Natural killer cell (primary cell): ENCODE results near the gene TM4SF1. TPM values are rescaled to one million over a fixed set of nuclear protein-coding genes. Genes with fewer than 3 reads are reported as not detected.

Experiments
- ATAC-seq, 3 donors: fragments of 150-1000 bp in 2 of 3; fragments of 200-7000 bp in 1 of 3; cut with Tn5 transposase; 1 replicate in 1 of 3; 2 replicates in 2 of 3; pipeline ENCODE4 v1.10.0; 2021; ENCODE audit warnings: mild to moderate bottlenecking in 2 of 3, moderate library complexity in 2 of 3
- DNase-seq, 2 donors: peaks; one replicate each; pipeline versions ENCODE4 v3.0.0 to v3.0.0-alpha.2; 2013 to 2021; ENCODE audit warnings: mixed read lengths in 1 of 2
- H3K27ac ChIP-seq: one replicate; pipeline ENCODE4 v1.5.1; 2013; ENCODE audit warnings: mild to moderate bottlenecking, low read length
- H3K27me3 ChIP-seq: one replicate; pipeline ENCODE4 v1.6.1; 2013; ENCODE audit warnings: low read length; ENCODE audit not compliant: control insufficient read depth, insufficient read depth
- H3K36me3 ChIP-seq: one replicate; pipeline ENCODE4 v1.6.1; 2013; ENCODE audit warnings: low read length; ENCODE audit not compliant: control insufficient read depth, insufficient read depth
- H3K4me1 ChIP-seq: one replicate; pipeline ENCODE4 v1.6.1; 2013; ENCODE audit warnings: low read length; ENCODE audit not compliant: control insufficient read depth, insufficient read depth
- H3K4me3 ChIP-seq: one replicate; pipeline ENCODE4 v1.5.1; 2013; ENCODE audit warnings: low read length
- H3K9me3 ChIP-seq: one replicate; pipeline ENCODE4 v1.6.1; 2013; ENCODE audit warnings: low read length; ENCODE audit not compliant: control insufficient read depth, insufficient read depth
- H3K27ac Mint-ChIP-seq, 2 donors: one replicate each; pipeline ENCODE4 v1.8.0; 2022; ENCODE audit warnings: mild to moderate bottlenecking in 2 of 2, mixed read lengths in 2 of 2, moderate library complexity in 1 of 2
- H3K27me3 Mint-ChIP-seq, 2 donors: one replicate each; pipeline ENCODE4 v1.8.0; 2022; ENCODE audit warnings: low read depth in 2 of 2, mixed read lengths in 2 of 2
- H3K36me3 Mint-ChIP-seq: one replicate; pipeline ENCODE4 v1.8.0; 2022; ENCODE audit warnings: mixed read lengths
- H3K4me1 Mint-ChIP-seq, 2 donors: one replicate each; pipeline ENCODE4 v1.8.0; 2022; ENCODE audit warnings: mixed read lengths in 2 of 2
- H3K4me3 Mint-ChIP-seq: one replicate; pipeline ENCODE4 v1.8.0; 2022; ENCODE audit warnings: mild to moderate bottlenecking, moderate library complexity, mixed read lengths
- H3K9me3 Mint-ChIP-seq, 2 donors: one replicate each; pipeline ENCODE4 v1.8.0; 2022; ENCODE audit warnings: mixed read lengths in 2 of 2
- WGBS: methylation state at CpG from one replicate; pipeline ENCODE4 v1.1.7; 2013; ENCODE audit warnings: missing lambda C conversion rate; ENCODE audit not compliant: insufficient coverage; 5-methylcytosine and 5-hydroxymethylcytosine counted together
- intact Hi-C: fragments of 100-400 bp; cut with micrococcal nuclease; formaldehyde crosslinking; loops from one replicate; pipeline ENCODE4 v1.14.2; 2022
- total RNA-seq, 4 donors: library from RNA; stranded (reverse); fragments of 120-200 nt in 1 of 4; gene quantifications; one replicate each; pipeline versions ENCODE4 v1.2.3 to v1.2.4, GENCODE V29; 2013 to 2022
- TF ChIP-seq, protein P1 (sequence below): fragments of 200-600 bp; IDR thresholded peaks from one replicate; pipeline ENCODE4 v1.8.0; 2022; ENCODE audit warnings: antibody characterized with exemption

TM4SF1 gene
- total RNA-seq, 3 donors from 2014 or later (not counting 1 experiment from before 2014, with no cell fraction given), result not detected

DNA sequence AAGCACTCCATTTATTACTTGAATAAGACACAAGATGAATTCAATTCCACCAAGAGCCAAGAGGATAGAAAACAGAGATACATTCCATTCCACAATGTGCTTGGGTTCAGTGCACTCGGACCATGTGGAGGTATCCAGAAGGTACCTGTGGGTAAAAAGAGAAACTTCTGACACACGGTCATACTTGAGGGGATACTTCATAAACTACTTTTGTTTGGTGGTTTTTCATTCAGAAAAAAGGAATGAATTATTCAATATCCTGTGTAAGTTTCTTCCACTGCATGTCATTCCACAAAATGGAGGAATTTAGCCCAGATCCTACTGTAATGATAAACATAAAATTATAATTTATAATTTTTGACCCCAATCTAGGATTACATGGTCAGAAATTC is 5.7 kb downstream of the TM4SF1 start:
- no peak overlapping the region for H3K27ac ChIP-seq
- no peaks in the 10 kb centered on the region for H3K9me3 Mint-ChIP-seq

DNA sequence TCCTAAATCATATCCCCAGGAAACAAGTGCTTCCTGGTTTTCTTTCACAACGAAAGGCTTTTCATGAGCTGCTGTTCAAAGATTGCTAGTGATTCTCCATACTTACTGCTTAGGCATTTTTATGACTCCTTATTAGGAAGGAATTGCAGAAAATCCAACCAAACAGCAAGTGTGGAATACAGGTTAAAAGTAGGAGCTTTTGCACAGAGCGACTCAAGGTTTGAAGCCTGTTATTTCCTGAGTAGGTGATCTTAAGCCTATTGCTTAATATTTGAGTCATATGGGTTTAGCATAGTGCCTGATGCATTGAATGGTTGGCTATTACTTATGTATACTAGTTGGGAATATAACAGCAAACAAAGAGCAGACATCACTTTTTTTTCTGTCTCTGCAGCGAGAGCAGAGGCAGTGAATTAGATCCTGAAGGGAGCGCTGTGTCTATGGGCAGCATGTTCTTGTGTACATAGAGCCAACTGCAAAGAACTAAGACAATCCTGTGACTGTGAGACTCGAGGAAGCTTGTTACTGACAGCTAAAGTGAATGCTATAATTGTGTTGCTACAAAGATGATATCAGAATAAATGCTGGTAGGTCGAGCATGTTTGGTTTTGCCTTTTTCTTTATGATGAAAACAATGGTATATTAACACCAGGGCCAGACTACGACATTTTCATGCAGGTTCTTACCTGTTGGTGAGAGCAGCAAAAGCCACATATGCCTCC is 6.3 kb downstream of the TM4SF1 start:
- ATAC-seq, result no peak
- no peaks in the 10 kb centered on the region for H3K9me3 ChIP-seq

More for the DNA sequence above, 5.7 kb downstream of the TM4SF1 start:
- ATAC-seq (no peak), DNase-seq (no peak)
- Histone ChIP-seq H3K4me3 (no peak overlapping the region), H3K36me3 (no peaks in the 10 kb centered on the region), H3K9me3 (no peaks in the 10 kb centered on the region), H3K4me1 (no peaks in the 10 kb centered on the region), H3K27me3 (no peaks in the 10 kb centered on the region)
- Mint-ChIP-seq H3K27ac (no peak overlapping the region), H3K27me3 (peaks cover 0 to 3% of the 10 kb centered on the region in 2 donors), H3K36me3 (no peaks in the 10 kb centered on the region), H3K4me3 (no peak overlapping the region), H3K4me1 (no peaks in the 10 kb centered on the region)
- intact Hi-C loops, result no loop called here
- 80% methylated on average over 2 of the region's 2 CpGs for WGBS
- TF ChIP-seq, protein P1, sequence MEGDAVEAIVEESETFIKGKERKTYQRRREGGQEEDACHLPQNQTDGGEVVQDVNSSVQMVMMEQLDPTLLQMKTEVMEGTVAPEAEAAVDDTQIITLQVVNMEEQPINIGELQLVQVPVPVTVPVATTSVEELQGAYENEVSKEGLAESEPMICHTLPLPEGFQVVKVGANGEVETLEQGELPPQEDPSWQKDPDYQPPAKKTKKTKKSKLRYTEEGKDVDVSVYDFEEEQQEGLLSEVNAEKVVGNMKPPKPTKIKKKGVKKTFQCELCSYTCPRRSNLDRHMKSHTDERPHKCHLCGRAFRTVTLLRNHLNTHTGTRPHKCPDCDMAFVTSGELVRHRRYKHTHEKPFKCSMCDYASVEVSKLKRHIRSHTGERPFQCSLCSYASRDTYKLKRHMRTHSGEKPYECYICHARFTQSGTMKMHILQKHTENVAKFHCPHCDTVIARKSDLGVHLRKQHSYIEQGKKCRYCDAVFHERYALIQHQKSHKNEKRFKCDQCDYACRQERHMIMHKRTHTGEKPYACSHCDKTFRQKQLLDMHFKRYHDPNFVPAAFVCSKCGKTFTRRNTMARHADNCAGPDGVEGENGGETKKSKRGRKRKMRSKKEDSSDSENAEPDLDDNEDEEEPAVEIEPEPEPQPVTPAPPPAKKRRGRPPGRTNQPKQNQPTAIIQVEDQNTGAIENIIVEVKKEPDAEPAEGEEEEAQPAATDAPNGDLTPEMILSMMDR, result no peak

DNA sequence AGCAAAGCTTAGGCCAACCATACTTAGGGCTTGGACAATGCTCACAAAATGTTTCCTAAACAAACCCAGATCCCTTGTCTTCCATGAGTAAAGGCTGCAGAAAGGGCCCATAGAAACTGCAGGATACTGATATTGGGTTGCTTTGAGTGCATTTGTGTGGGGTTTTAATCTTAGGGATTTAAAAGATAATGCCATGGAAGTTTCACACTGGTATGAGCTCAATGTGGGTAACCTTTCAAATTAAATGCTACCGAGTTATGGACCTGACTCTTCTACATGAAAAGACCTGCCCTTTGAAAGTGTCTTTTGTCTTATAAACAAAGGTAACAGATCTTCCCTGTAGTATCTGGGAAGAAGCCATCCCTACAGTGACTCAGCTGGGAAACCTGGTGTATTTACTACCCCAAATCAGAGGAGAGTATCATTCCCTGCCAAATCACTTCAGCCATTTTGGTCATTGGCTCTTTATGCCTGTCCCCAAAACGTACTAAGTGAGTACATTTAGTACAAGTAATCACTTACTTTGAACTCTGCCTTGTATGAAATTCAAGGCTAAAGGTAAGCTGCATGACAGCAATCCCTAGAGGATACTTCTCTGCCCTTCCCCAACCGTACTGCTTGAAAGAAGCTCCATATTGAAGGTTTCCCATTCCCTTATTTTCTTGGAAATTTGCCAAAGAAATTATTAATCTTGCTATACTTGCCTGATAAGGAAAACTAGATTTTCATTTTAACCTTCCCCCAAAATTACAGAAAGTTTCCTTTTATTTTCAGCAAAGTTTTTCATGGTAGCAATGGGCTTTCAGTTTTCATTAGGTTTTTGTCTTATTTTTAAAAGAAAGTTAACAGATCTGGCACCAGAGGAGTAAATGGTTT is 7.2 kb downstream of the TM4SF1 start:
- H3K9me3 ChIP-seq, result no peaks in the 10 kb centered on the region
- no peaks in the 10 kb centered on the region for H3K4me1 Mint-ChIP-seq
- 76% methylated on average over 3 of the region's 3 CpGs for WGBS
- H3K4me3 Mint-ChIP-seq, result no peak overlapping the region
- no peaks in the 10 kb centered on the region for H3K4me1 ChIP-seq
- H3K27ac Mint-ChIP-seq, result no peak overlapping the region
- DNase-seq, result no peak
- TF ChIP-seq, protein P1, result no peak
- no peaks in the 10 kb centered on the region for H3K36me3 Mint-ChIP-seq
- peaks cover 0 to 3% of the 10 kb centered on the region in 2 donors for H3K27me3 Mint-ChIP-seq
- no peaks in the 10 kb centered on the region for H3K27me3 ChIP-seq
- no peaks in the 10 kb centered on the region for H3K9me3 Mint-ChIP-seq
- intact Hi-C loops, result no loop called here
- no peak overlapping the region for H3K4me3 ChIP-seq
- H3K27ac ChIP-seq, result no peak overlapping the region
- H3K36me3 ChIP-seq, result no peaks in the 10 kb centered on the region
- no peak for ATAC-seq

More for the DNA sequence above, 6.3 kb downstream of the TM4SF1 start:
- Histone ChIP-seq H3K4me1 (no peaks in the 10 kb centered on the region), H3K27ac (no peak overlapping the region), H3K27me3 (no peaks in the 10 kb centered on the region), H3K4me3 (no peak overlapping the region), H3K36me3 (no peaks in the 10 kb centered on the region)
- DNase-seq, result no peak
- intact Hi-C loops, result no loop called here
- H3K27ac Mint-ChIP-seq, result no peak overlapping the region
- H3K36me3 Mint-ChIP-seq, result no peaks in the 10 kb centered on the region
- H3K4me1 Mint-ChIP-seq, result no peaks in the 10 kb centered on the region
- peaks cover 0 to 3% of the 10 kb centered on the region in 2 donors for H3K27me3 Mint-ChIP-seq
- WGBS, result 36% methylated on average over 7 of the region's 7 CpGs
- H3K4me3 Mint-ChIP-seq, result no peak overlapping the region
- TF ChIP-seq, protein P1, result no peak
- no peaks in the 10 kb centered on the region for H3K9me3 Mint-ChIP-seq
